HG03097 (cell line): ENCODE results near the gene ATP8B3.

Experiments
- ATAC-seq: cut with Tn5 transposase; IDR thresholded peaks from one replicate; pipeline ENCODE4 v1.9.1; 2021; ENCODE audit not compliant: unreplicated experiment, low FRiP score

ATP8B3 gene

DNA sequence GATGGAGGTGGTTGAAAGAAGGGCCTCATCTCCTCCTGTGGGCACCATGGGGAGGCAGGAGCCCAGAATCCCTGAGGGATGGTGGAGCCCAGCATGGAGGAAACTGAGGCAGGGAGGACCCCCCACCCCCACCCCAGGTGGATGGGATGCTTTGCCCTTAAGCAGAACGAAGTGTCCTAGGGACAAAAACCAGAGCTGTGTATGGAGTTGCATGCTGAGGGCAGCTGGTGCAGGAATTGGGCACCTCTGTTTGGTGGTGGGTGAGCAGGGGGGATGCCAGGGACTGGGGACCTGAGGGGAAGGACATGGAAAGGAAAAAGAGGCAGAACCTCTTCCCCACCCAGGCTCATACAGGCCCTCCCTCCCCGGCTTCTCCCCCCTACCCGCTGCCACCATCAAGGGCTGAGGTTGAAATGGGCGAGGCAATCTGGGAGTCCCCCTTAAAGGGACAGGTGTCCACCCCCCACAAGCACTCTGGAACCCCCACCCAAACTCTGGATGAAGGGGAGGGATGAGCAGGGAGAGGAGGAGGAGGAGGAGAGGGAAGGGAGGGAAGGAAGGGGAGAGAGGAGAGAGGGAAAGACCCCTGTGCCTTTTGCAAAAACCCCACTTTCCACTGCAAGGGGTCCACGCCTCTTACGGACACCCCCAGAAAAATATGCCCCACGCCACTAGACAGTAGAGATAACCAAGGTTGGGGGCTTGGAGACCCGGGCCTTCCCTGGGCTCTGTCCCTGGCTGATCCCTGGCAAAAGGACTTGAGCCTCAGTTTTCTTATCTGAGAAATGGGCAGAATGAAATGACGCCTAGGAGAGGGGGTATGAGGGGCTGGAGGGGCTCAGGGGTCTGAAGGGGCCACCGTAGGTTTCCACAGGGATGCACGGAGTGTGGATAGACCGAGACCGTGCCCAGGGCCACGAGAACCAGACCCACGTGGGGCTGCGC lies 52.8 kb downstream of the ATP8B3 start:
- ATAC-seq: no peak

- ATAC-seq: no peak
Measured at GRCh38 chr19:1758231-1758577, 53.9 kb downstream of the ATP8B3 start.

GRCh38 chr19:1757468-1758230 lies 54.4 kb downstream of the ATP8B3 start:
- ATAC-seq: no peak

- no peak for ATAC-seq
Measured at GRCh38 chr19:1756705-1757465, 55.2 kb downstream of the ATP8B3 start.

DNA sequence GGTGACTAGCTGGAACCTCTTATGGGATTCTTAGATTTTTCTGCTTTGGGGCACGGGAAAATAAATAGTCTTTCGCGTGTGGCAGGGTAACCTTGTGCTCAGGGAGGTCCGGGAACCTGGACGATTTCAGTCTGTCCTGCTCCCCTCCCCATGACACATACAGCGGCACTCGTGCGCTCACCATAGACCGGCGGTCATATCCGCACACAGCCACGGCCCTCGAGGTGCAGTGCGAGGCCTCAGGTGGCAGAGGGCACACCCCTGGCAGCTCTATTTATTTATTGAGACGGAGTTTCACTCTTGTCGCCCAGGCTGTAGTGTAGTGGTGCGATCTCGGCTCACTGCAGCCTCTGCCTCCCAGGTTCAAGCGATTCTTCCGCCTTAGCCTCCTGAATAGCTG lies 55.8 kb downstream of the ATP8B3 start:
- ATAC-seq: no peak

DNA sequence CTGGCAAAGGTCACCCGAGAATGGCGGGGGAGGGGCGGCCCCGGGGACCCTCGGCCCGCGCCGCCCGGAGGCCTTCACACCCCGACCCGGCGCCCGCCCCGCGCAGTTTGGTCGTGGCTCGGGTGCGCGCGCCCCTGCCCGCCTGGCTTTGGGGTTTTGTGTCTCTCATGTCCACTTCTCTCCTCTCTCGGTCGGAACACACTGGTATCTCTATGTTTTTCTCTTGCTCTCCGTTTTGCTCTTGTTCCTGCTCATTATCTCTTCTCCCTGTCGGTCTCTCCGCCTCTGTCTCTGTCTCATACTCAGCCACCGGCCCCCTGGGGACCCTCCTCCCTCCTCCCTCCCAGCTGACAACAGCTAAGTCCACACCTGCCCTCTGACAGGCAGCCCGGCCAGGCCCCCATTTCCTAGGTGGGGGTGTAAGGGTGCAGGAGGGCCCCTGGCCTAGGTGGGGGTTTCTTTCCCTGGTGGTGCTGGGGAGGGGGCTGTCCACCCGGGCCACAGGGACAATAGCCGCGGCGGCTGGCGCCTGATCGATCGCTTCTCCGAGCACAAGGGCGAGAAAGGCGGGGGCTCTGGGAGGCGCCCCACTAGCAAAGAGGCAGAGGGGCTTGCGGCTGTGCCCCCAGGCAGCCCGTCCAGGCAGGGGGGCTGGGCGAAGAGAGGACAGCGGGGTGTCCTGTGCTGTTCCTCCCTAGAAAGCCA lies 56.5 kb downstream of the ATP8B3 start:
- ATAC-seq: no peak

DNA sequence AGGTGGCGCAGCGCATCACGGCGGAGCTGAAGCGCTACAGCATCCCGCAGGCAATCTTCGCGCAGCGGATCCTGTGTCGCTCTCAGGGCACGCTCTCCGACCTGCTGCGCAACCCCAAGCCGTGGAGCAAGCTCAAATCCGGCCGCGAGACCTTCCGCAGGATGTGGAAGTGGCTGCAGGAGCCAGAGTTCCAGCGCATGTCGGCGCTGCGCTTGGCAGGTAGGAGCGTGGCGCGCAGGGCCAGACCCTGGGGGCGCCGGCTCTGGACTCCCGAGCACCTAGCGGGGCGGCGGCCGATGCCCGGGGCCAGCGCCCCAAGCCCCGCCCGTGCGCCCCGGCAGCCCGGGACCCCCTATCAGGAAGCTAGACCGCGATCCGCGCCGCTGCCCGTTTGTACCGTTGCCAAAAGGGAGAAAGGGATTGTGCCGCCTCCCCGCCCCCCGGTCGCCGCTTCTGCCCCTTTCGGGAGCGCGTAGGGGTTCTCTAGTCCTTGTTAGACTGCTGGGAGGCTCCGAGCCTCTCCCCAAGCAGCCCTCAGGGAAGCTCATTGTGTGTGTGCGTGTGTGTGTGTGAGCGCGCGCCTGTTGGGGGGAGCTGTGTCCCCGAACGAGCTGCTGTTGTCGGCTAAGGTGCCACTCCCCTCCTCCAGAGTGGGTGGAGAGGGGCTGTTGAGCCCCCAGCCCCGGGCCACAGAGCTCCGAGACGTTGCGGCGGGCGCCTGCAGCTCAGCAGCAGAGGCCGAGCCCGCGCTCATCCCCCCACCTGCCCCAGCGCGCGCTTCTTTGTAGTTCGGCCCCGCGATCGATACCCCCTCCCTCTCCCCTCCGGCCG lies 57.2 kb downstream of the ATP8B3 start:
- ATAC-seq: no peak

DNA sequence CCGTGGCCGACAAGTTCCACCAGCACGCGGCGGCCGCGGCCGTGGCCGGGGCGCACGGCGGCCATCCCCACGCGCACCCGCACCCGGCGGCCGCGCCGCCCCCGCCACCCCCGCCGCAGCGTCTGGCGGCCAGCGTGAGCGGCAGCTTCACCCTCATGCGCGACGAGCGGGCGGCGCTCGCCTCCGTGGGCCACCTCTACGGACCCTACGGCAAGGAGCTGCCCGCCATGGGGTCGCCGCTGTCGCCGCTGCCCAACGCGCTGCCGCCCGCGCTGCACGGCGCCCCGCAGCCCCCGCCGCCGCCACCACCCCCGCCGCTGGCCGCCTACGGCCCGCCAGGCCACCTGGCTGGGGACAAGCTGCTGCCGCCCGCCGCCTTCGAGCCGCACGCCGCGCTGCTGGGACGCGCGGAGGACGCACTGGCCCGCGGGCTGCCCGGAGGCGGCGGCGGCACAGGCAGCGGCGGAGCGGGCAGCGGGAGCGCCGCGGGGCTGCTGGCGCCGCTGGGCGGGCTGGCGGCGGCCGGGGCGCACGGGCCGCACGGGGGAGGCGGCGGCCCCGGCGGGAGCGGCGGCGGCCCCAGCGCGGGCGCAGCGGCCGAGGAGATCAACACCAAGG lies 57.9 kb downstream of the ATP8B3 start:
- no peak for ATAC-seq

- no peak for ATAC-seq
Measured at GRCh38 chr19:1752757-1753728, 59.0 kb downstream of the ATP8B3 start, which contains the start of gene ONECUT3. ONECUT3 (plus strand) TSS chr19:1753506; CDS start chr19:1753663, 157 bp downstream.

- ATAC-seq: no peak
Measured at GRCh38 chr19:1752009-1752756, 59.9 kb downstream of the ATP8B3 start.

- ATAC-seq: no peak
Measured at GRCh38 chr19:1751367-1752008, 60.6 kb downstream of the ATP8B3 start.

GRCh38 chr19:1750343-1751021 lies 61.6 kb downstream of the ATP8B3 start:
- ATAC-seq: no peak

- no peak for ATAC-seq
Measured at GRCh38 chr19:1749373-1750342, 62.4 kb downstream of the ATP8B3 start.

DNA sequence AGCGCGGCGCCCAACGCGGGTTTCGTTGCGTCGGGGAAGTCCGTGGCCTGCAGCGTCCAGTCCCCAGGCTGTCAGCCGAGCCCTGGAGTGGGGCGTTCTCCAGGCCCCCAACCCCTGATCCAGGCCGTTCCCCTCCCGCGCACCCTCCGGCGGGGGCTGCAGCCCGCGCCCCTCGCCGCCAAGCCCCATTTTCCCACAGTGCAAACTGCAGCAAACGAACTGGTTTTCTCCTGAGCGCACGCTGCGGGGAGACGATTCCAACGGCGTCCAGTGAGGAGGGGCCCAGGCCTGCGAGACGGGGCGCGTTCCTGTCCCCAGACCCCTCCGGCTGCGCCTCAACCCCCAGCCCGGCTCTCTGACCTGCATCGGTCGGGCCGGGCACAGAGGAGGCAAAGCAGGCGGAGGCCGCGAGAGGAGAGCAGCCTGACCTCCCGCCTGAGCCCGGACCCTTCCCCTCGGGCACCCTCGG lies 63.2 kb downstream of the ATP8B3 start:
- ATAC-seq: no peak
